Measurements from ENCODE around the gene FBXW12.

DNA sequence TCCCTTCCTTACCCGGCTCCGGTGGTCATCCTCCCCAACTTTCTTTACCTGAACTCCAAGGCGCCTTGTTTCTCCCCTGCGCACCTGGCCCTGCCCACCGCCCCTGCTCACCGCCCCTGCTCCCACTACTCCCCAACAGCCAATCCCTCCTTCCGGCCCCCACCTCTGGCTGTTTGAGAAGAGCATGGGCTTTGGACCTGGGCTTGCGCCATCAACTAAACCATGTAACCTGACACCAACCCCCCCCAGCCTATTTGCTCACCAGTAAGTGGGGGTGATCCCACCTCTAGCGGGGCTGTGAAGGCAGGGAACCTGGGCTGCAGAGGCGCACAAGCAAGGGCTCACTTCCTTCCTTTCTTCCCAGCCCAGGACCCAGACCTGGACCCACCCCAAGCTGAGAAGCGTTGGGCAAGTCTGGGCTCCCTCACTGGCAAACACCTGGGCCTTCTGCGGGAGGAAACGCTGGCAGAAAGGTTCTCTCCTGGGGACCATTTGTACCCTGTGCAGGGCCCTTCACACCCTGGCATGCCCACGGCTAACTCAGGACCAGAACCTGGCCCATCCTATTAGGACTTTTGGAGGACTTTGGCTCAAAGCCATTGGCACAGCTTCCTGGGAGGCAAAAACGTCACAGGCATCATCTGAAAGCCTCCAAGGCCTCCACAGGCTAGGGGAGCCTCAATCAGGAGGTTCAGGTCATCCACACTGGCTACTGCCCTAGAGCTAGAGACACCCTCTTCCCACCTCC lies 58.1 kb downstream of the FBXW12 start, which contains the start of gene PLXNB1:
- no peak for TF ChIP-seq CTCF (IDR thresholded peaks at IDR 0.05)
- peak; percentile 15 to 82 for TF ChIP-seq POLR2A (IDR thresholded peaks at IDR 0.05)
